ENCODE measurements around the gene BMP5. TPM values are rescaled to one million over a fixed set of nuclear protein-coding genes. Genes with fewer than 3 reads are reported as not detected.

Gene BMP5
- total and polyA plus RNA-seq, 2 of the 13 experiments (the other 11 are each of a cell fraction or from before 2014, with no cell fraction given), result not detected

- TF ChIP-seq SKI (IDR thresholded peaks at IDR 0.05; ENCODE audit: partially characterized antibody) (no peak), DPF2 (CRISPR knock-in tag; IDR thresholded peaks at IDR 0.05; ENCODE audit: borderline replicate concordance, low read depth) (no peak), ZNF124 (CRISPR knock-in tag; IDR thresholded peaks at IDR 0.05) (no peak), PLRG1 (conservative IDR thresholded peaks at IDR 0.05) (no peak), EED (CRISPR knock-in tag; IDR thresholded peaks at IDR 0.05) (no peak), LRRFIP1 (CRISPR knock-in tag; conservative IDR thresholded peaks at IDR 0.05) (no peak), PRMT3 (CRISPR knock-in tag; IDR thresholded peaks at IDR 0.05; ENCODE audit: borderline replicate concordance, low read depth) (no peak)
Observed at GRCh38 chr6:55868176-55868575, 7.2 kb downstream of the BMP5 start (continued).

GRCh38 chr6:55866128-55866527, 9.3 kb downstream of the BMP5 start:
- WGBS (ENCODE audit: low lambda C conversion rate), result 9% methylated on average over 2 of the region's 2 CpGs
- H3K27me3 ChIP-seq (ENCODE audit: control insufficient read depth in 1 of 2, insufficient read depth in 2 of 2, low read length in 2 of 2), result no peaks in the 10 kb centered on the region; a peak in 1 of 5 replicates
- H3K36me3 ChIP-seq (replicated peaks in 1 of 2; ENCODE audit: control insufficient read depth in 1 of 2, insufficient read depth in 2 of 2, low read length in 2 of 2), result no peaks in the 10 kb centered on the region
- intact Hi-C loops (cut with micrococcal nuclease; ENCODE audit: unreplicated experiment), result no loop called here
- no peaks in the 10 kb centered on the region for H3K79me2 ChIP-seq (ENCODE audit: insufficient read depth, low read length)
- ATAC-seq (no peak), DNase-seq (ENCODE audit: low spot score) (no peak), FAIRE-seq (no peak)
- in situ Hi-C loops (cut with HindIII; ENCODE audit: extremely low pct_ligation_motif_present, low pct_unique_long_range_greater_than_20kb), result no loop called here
- no peaks in the 10 kb centered on the region for H3K9me3 ChIP-seq (ENCODE audit: low read length)
- POLR2A ChIA-PET, result no interaction called here
- CTCF ChIA-PET (ENCODE audit: low intra/inter-chr PET ratio, low total read pairs), result no interaction called here
- H4K20me1 ChIP-seq (ENCODE audit: insufficient read depth, low read length), result no peaks in the 10 kb centered on the region
- no TSS peak for BruUV-seq (replicated peaks)
- H3K4me2 ChIP-seq (ENCODE audit: low read depth, low read length), result no peak overlapping the region
- no peak overlapping the region for H3K4me3 ChIP-seq (replicated peaks in 1 of 3; ENCODE audit: insufficient read depth in 1 of 3, low read depth in 2 of 3, low read length in 3 of 3)
- H3K9ac ChIP-seq (ENCODE audit: insufficient read depth, low read depth, low read length), result no peak overlapping the region
- H3K4me1 ChIP-seq (ENCODE audit: insufficient read depth, low read length), result no peaks in the 10 kb centered on the region
- no peak overlapping the region for H3K27ac ChIP-seq (ENCODE audit: extremely low read length, insufficient read depth, low read length)
- no peak overlapping the region for H2AFZ ChIP-seq (ENCODE audit: low read length)
- no peak for TF ChIP-seq ZNF614 (CRISPR knock-in tag; IDR thresholded peaks at IDR 0.05; ENCODE audit: borderline replicate concordance)
- no peak for TF ChIP-seq RFX3 (CRISPR knock-in tag; IDR thresholded peaks at IDR 0.05)
- no peak for TF ChIP-seq ZNF281 (CRISPR knock-in tag; IDR thresholded peaks at IDR 0.05; ENCODE audit: borderline replicate concordance)
- TF ChIP-seq MXI1 (IDR thresholded peaks at IDR 0.05; ENCODE audit: borderline replicate concordance, low read depth, low read length), result no peak
- no peak for TF ChIP-seq ZBTB43 (CRISPR knock-in tag; conservative IDR thresholded peaks at IDR 0.05)
- TF ChIP-seq E2F5 (CRISPR knock-in tag; conservative IDR thresholded peaks at IDR 0.05), result no peak
- no peak for TF ChIP-seq BCL6 (CRISPR knock-in tag; IDR thresholded peaks at IDR 0.05)
- TF ChIP-seq ZNF607 (CRISPR knock-in tag; IDR thresholded peaks at IDR 0.05; ENCODE audit: borderline replicate concordance), result no peak
- no peak for TF ChIP-seq MTA3 (CRISPR knock-in tag; IDR thresholded peaks at IDR 0.05)
- no peak for TF ChIP-seq SAP130 (CRISPR knock-in tag; IDR thresholded peaks at IDR 0.05; ENCODE audit: low read depth)
- no peak for TF ChIP-seq CREB1 (IDR thresholded peaks at IDR 0.05)
- TF ChIP-seq CREB1 (CRISPR knock-in tag; IDR thresholded peaks at IDR 0.05), result no peak
